Measurements from ENCODE around the gene TMC3. TPM values are rescaled to one million over a fixed set of nuclear protein-coding genes. Genes with fewer than 3 reads are reported as not detected.

The TMC3 gene
- total RNA-seq, 1 donor from 2014 or later = 0.52 TPM

- no peak for FAIRE-seq
These were observed 11.7 kb upstream of the TMC3 start for GRCh38 chr15:81385721-81386076.

GRCh38 chr15:81384891-81385720 is 11.1 kb upstream of the TMC3 start:
- no peaks in the 10 kb centered on the region for H3K4me1 Mint-ChIP-seq (ENCODE audit: low read depth, unreplicated experiment)
- DNase-seq (ENCODE audit: low read depth) (no peak), FAIRE-seq (no peak)
- H3K27me3 Mint-ChIP-seq (ENCODE audit: low read depth, unreplicated experiment) = peaks cover 5% of the 10 kb centered on the region
- Histone ChIP-seq H3K27ac (ENCODE audit: low read depth, low read length) (no peak overlapping the region), H3K36me3 (ENCODE audit: insufficient read depth, low read length) (no peaks in the 10 kb centered on the region), H3K79me2 (ENCODE audit: insufficient read depth, low read length) (no peaks in the 10 kb centered on the region), H4K20me1 (ENCODE audit: insufficient read depth, low read length) (no peaks in the 10 kb centered on the region), H3K9me3 (ENCODE audit: insufficient read depth, low read depth, low read length) (no peaks in the 10 kb centered on the region), H3K9ac (ENCODE audit: low read length) (no peak overlapping the region), H2AFZ (ENCODE audit: low read depth, low read length) (no peak overlapping the region), H3K27me3 (ENCODE audit: insufficient read depth, low read length) (peaks cover 6% of the 10 kb centered on the region), H3K4me3 (ENCODE audit: insufficient read depth, low read depth, low read length) (no peak overlapping the region), H3K4me1 (ENCODE audit: insufficient read depth, low read length) (no peaks in the 10 kb centered on the region), H3K4me2 (ENCODE audit: low read length) (no peak overlapping the region)
- TF ChIP-seq EZH2 (IDR thresholded peaks at IDR 0.05; ENCODE audit: insufficient read depth, low read length) (no peak), CTCF (IDR thresholded peaks at IDR 0.05; ENCODE audit: insufficient read depth, low read depth, low read length) (no peak)
- peaks cover 4% of the 10 kb centered on the region for H3K36me3 Mint-ChIP-seq (ENCODE audit: low read depth, unreplicated experiment)
- H3K4me3 Mint-ChIP-seq (ENCODE audit: unreplicated experiment) = no peak overlapping the region
- H3K27ac Mint-ChIP-seq (ENCODE audit: unreplicated experiment) = no peak overlapping the region
- peaks cover 7% of the 10 kb centered on the region for H3K9me3 Mint-ChIP-seq (ENCODE audit: unreplicated experiment)

More at GRCh38 chr15:81385721-81386076, 11.7 kb upstream of the TMC3 start:
- DNase-seq (ENCODE audit: low read depth) = no peak
- Histone ChIP-seq H2AFZ (ENCODE audit: low read depth, low read length) (no peak overlapping the region), H3K9ac (ENCODE audit: low read length) (no peak overlapping the region), H3K9me3 (ENCODE audit: insufficient read depth, low read depth, low read length) (no peaks in the 10 kb centered on the region), H3K27me3 (ENCODE audit: insufficient read depth, low read length) (peaks cover 2% of the 10 kb centered on the region), H3K27ac (ENCODE audit: low read depth, low read length) (no peak overlapping the region), H3K4me1 (ENCODE audit: insufficient read depth, low read length) (no peaks in the 10 kb centered on the region), H3K4me2 (ENCODE audit: low read length) (no peak overlapping the region), H3K79me2 (ENCODE audit: insufficient read depth, low read length) (no peaks in the 10 kb centered on the region), H3K4me3 (ENCODE audit: insufficient read depth, low read depth, low read length) (no peak overlapping the region), H4K20me1 (ENCODE audit: insufficient read depth, low read length) (no peaks in the 10 kb centered on the region), H3K36me3 (ENCODE audit: insufficient read depth, low read length) (no peaks in the 10 kb centered on the region)
- Mint-ChIP-seq H3K4me3 (ENCODE audit: unreplicated experiment) (no peak overlapping the region), H3K4me1 (ENCODE audit: low read depth, unreplicated experiment) (no peaks in the 10 kb centered on the region), H3K36me3 (ENCODE audit: low read depth, unreplicated experiment) (peaks cover 4% of the 10 kb centered on the region), H3K9me3 (ENCODE audit: unreplicated experiment) (peaks cover 7% of the 10 kb centered on the region), H3K27me3 (ENCODE audit: low read depth, unreplicated experiment) (peaks cover 5% of the 10 kb centered on the region), H3K27ac (ENCODE audit: unreplicated experiment) (no peak overlapping the region)
- TF ChIP-seq CTCF (IDR thresholded peaks at IDR 0.05; ENCODE audit: insufficient read depth, low read depth, low read length) (no peak), EZH2 (IDR thresholded peaks at IDR 0.05; ENCODE audit: insufficient read depth, low read length) (no peak)

- Histone ChIP-seq H3K27ac (ENCODE audit: low read depth, low read length) (no peak overlapping the region), H3K4me2 (ENCODE audit: low read length) (no peak overlapping the region), H3K36me3 (ENCODE audit: insufficient read depth, low read length) (no peaks in the 10 kb centered on the region), H2AFZ (ENCODE audit: low read depth, low read length) (no peak overlapping the region), H3K4me3 (ENCODE audit: insufficient read depth, low read depth, low read length) (no peak overlapping the region), H4K20me1 (ENCODE audit: insufficient read depth, low read length) (no peaks in the 10 kb centered on the region), H3K9me3 (ENCODE audit: insufficient read depth, low read depth, low read length) (no peaks in the 10 kb centered on the region), H3K79me2 (ENCODE audit: insufficient read depth, low read length) (no peaks in the 10 kb centered on the region), H3K27me3 (ENCODE audit: insufficient read depth, low read length) (peaks cover 6% of the 10 kb centered on the region), H3K9ac (ENCODE audit: low read length) (no peak overlapping the region), H3K4me1 (ENCODE audit: insufficient read depth, low read length) (no peaks in the 10 kb centered on the region)
- no peak overlapping the region for H3K27ac Mint-ChIP-seq (ENCODE audit: unreplicated experiment)
- H3K36me3 Mint-ChIP-seq (ENCODE audit: low read depth, unreplicated experiment) = peaks cover 4% of the 10 kb centered on the region
- no peak for FAIRE-seq
- no peak for TF ChIP-seq CTCF (IDR thresholded peaks at IDR 0.05; ENCODE audit: insufficient read depth, low read depth, low read length)
- TF ChIP-seq EZH2 (IDR thresholded peaks at IDR 0.05; ENCODE audit: insufficient read depth, low read length) = no peak
- peaks cover 7% of the 10 kb centered on the region for H3K9me3 Mint-ChIP-seq (ENCODE audit: unreplicated experiment)
- no peak overlapping the region for H3K4me3 Mint-ChIP-seq (ENCODE audit: unreplicated experiment)
- H3K27me3 Mint-ChIP-seq (ENCODE audit: low read depth, unreplicated experiment) = peaks cover 5% of the 10 kb centered on the region
- H3K4me1 Mint-ChIP-seq (ENCODE audit: low read depth, unreplicated experiment) = no peaks in the 10 kb centered on the region
- DNase-seq (ENCODE audit: low read depth) = no peak
These were observed 7.7 kb upstream of the TMC3 start for GRCh38 chr15:81381720-81382119.
